KMS-11 (cell line): Measurements from ENCODE around the gene GSTO2.

Experiments used
- H2AFZ ChIP-seq: fragments of 200-600 bp; sonication (generic); 2 replicates; pipeline ENCODE4 v1.6.1; 2016; ENCODE audit warnings: antibody characterized with exemption, mixed run types, low read depth
- H3K27ac ChIP-seq: fragments of 200-600 bp; sonication (generic); 2 replicates; pipeline ENCODE4 v1.6.1; 2016; ENCODE audit warnings: mild to moderate bottlenecking, mixed run types
- H3K27me3 ChIP-seq: fragments of 200-600 bp; sonication (generic); 2 replicates; pipeline ENCODE4 v1.6.1; 2017; ENCODE audit warnings: mild to moderate bottlenecking, low read depth, mixed run types, moderate library complexity; ENCODE audit not compliant: insufficient read depth
- H3K36me3 ChIP-seq: fragments of 200-600 bp; sonication (generic); 2 replicates; pipeline ENCODE4 v1.6.1; 2017; ENCODE audit warnings: mild to moderate bottlenecking, mixed run types; ENCODE audit not compliant: insufficient read depth
- H3K4me1 ChIP-seq: fragments of 200-600 bp; sonication (generic); 2 replicates; pipeline ENCODE4 v1.6.1; 2016; ENCODE audit warnings: mild to moderate bottlenecking, low read depth, mixed run types; ENCODE audit not compliant: poor library complexity, severe bottlenecking
- H3K4me2 ChIP-seq: fragments of 200-600 bp; sonication (generic); 2 replicates; pipeline ENCODE4 v1.7.0; 2016; ENCODE audit warnings: mild to moderate bottlenecking, mixed run types
- H3K4me3 ChIP-seq: fragments of 200-600 bp; sonication (generic); IDR thresholded peaks from 2 replicates; pipeline ENCODE4 v1.6.1; 2017; ENCODE audit warnings: low read depth, low read length, mixed read lengths; ENCODE audit not compliant: insufficient read depth
- H3K79me2 ChIP-seq: fragments of 200-600 bp; sonication (generic); 2 replicates; pipeline ENCODE4 v1.6.1; 2016; ENCODE audit warnings: low read depth, mixed run types; ENCODE audit not compliant: insufficient read depth
- H3K9ac ChIP-seq: fragments of 200-600 bp; sonication (generic); 2 replicates; pipeline ENCODE4 v1.6.1; 2016; ENCODE audit warnings: mild to moderate bottlenecking, mixed run types
- H4K20me1 ChIP-seq: fragments of 200-600 bp; sonication (generic); 2 replicates; pipeline ENCODE4 v1.6.1; 2016; ENCODE audit warnings: mild to moderate bottlenecking, mixed run types; ENCODE audit not compliant: insufficient read depth
- TF ChIP-seq, protein P1 (sequence below): fragments of 200-600 bp; sonication (generic); conservative IDR thresholded peaks from 2 replicates; pipeline ENCODE4 v1.6.1; 2017; ENCODE audit warnings: low read depth, mild to moderate bottlenecking, antibody characterized with exemption, low read length, moderate library complexity, mixed read lengths

GSTO2 gene

GRCh38 chr10:104262055-104262454, 6.9 kb upstream of the GSTO2 start:
- Histone ChIP-seq H3K27ac (no peak overlapping the region), H2AFZ (no peak overlapping the region), H3K9ac (no peak overlapping the region), H4K20me1 (no peaks in the 10 kb centered on the region), H3K36me3 (no peaks in the 10 kb centered on the region; the same call in 1 of the 2 replicates), H3K79me2 (peaks cover 42% of the 10 kb centered on the region; the same call in 1 of the 2 replicates), H3K4me3 (no peak overlapping the region), H3K27me3 (no peaks in the 10 kb centered on the region), H3K4me2 (no peak overlapping the region), H3K4me1 (peaks cover 14% of the 10 kb centered on the region)
- TF ChIP-seq, protein P1, sequence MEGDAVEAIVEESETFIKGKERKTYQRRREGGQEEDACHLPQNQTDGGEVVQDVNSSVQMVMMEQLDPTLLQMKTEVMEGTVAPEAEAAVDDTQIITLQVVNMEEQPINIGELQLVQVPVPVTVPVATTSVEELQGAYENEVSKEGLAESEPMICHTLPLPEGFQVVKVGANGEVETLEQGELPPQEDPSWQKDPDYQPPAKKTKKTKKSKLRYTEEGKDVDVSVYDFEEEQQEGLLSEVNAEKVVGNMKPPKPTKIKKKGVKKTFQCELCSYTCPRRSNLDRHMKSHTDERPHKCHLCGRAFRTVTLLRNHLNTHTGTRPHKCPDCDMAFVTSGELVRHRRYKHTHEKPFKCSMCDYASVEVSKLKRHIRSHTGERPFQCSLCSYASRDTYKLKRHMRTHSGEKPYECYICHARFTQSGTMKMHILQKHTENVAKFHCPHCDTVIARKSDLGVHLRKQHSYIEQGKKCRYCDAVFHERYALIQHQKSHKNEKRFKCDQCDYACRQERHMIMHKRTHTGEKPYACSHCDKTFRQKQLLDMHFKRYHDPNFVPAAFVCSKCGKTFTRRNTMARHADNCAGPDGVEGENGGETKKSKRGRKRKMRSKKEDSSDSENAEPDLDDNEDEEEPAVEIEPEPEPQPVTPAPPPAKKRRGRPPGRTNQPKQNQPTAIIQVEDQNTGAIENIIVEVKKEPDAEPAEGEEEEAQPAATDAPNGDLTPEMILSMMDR = no peak

GRCh38 chr10:104264783-104265182, 4.2 kb upstream of the GSTO2 start:
- TF ChIP-seq, protein P1 = no peak
- Histone ChIP-seq H4K20me1 (no peaks in the 10 kb centered on the region), H3K27me3 (no peaks in the 10 kb centered on the region), H2AFZ (no peak overlapping the region), H3K79me2 (peaks cover 50% of the 10 kb centered on the region), H3K9ac (no peak overlapping the region), H3K27ac (no peak overlapping the region), H3K36me3 (no peaks in the 10 kb centered on the region; the same call in 1 of the 2 replicates), H3K4me2 (no peak overlapping the region), H3K4me1 (peaks cover 14% of the 10 kb centered on the region), H3K4me3 (no peak overlapping the region)

DNA sequence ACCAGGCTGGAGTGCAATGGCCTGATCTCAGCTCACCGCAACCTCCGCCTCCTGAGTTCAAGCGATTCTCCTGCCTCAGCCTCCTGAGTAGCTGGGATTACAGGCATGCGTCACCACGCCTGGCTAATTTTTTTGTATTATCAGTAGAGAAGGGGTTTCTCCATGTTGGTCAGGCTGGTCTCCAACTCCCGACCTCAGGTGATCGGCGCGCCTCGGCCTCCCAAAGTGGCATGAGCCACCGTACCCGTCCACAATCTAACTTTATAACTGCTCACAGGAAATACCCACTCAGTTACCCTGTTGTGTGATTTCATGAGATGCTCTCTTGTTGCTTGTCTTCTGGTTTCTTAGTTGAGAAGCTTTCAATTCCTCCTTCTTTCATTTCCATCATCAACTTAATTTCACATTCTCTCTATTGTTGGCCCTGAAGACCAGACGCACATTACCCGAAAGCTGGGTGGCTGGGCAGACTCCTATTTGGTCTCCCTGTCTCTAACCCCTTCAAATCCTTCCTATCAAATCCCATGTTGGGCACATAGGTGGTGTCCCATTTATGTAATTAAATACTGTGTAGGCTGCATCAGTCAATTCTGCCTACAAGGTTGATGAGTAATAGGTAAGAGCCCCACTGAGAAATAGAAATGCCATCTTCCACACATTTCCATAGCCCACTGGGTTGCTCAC, 1.1 kb upstream of the GSTO2 start:
- Histone ChIP-seq H3K4me3 (no peak overlapping the region), H3K9ac (peak overlapping the region; percentile 76; the same call in 1 of the 2 replicates), H3K79me2 (peaks cover 50% of the 10 kb centered on the region), H3K27ac (no peak overlapping the region), H3K36me3 (no peaks in the 10 kb centered on the region; the same call in 1 of the 2 replicates), H3K4me2 (peak overlapping the region; percentile 66), H3K4me1 (peaks cover 14% of the 10 kb centered on the region), H2AFZ (peak overlapping the region; percentile 76; the same call in 1 of the 2 replicates), H4K20me1 (no peaks in the 10 kb centered on the region), H3K27me3 (no peaks in the 10 kb centered on the region)
- TF ChIP-seq, protein P1 = no peak

GRCh38 chr10:104268405-104268712, 625 bp upstream of the GSTO2 start:
- Histone ChIP-seq H4K20me1 (no peaks in the 10 kb centered on the region), H3K36me3 (no peaks in the 10 kb centered on the region; the same call in 1 of the 2 replicates), H3K4me2 (peak overlapping the region; percentile 66), H3K4me3 (no peak overlapping the region), H3K79me2 (peaks cover 48% of the 10 kb centered on the region), H2AFZ (peak overlapping the region; percentile 76), H3K9ac (peak overlapping the region; percentile 76), H3K27me3 (no peaks in the 10 kb centered on the region), H3K4me1 (peaks cover 14% of the 10 kb centered on the region), H3K27ac (peak overlapping the region; percentile 60)
- TF ChIP-seq, protein P1 = no peak
